Activated B cell treated with CpG ODN at 0.5 μM for 24 hours (primary cell): ENCODE results near the gene KMO. TPM values are rescaled to one million over a fixed set of nuclear protein-coding genes. Genes with fewer than 3 reads are reported as not detected.

ENCODE experiments used
- ATAC-seq: fragments of 200-7000 bp; cut with Tn5 transposase; one replicate; pipeline ENCODE4 v1.10.0; 2021; ENCODE audit warnings: low read depth, mild to moderate bottlenecking, moderate library complexity
- CTCF ChIA-PET: fragments of 350-600 bp; sonication (Branson Sonifier 250); formaldehyde crosslinking; loops from one replicate; lab custom pipeline; 2021; ENCODE audit warnings: antibody characterized with exemption; lab: Charles Lee
- POLR2A ChIA-PET: fragments of 350-600 bp; sonication (Branson Sonifier 250); formaldehyde crosslinking; loops from one replicate; lab custom pipeline; 2021; ENCODE audit warnings: antibody characterized with exemption; lab: Charles Lee
- DNase-seq: peaks from one replicate; pipeline ENCODE4 v3.0.0; 2022
- H3K27ac Mint-ChIP-seq: one replicate; pipeline ENCODE4 v1.8.0; 2020; ENCODE audit warnings: mixed read lengths
- H3K27me3 Mint-ChIP-seq: one replicate; pipeline ENCODE4 v1.8.0; 2021; ENCODE audit warnings: mixed read lengths
- H3K36me3 Mint-ChIP-seq: one replicate; pipeline ENCODE4 v1.8.0; 2021; ENCODE audit warnings: low read depth, mixed read lengths
- H3K4me1 Mint-ChIP-seq: one replicate; pipeline ENCODE4 v1.8.0; 2021; ENCODE audit warnings: mixed read lengths
- H3K4me3 Mint-ChIP-seq: one replicate; pipeline ENCODE4 v1.8.0; 2020; ENCODE audit warnings: mild to moderate bottlenecking, mixed read lengths
- H3K9me3 Mint-ChIP-seq: one replicate; pipeline ENCODE4 v1.8.0; 2020; ENCODE audit warnings: mixed read lengths
- intact Hi-C: fragments of 100-400 bp; cut with micrococcal nuclease; formaldehyde crosslinking; loops from one replicate; pipeline ENCODE4 v1.15.1; 2024
- total RNA-seq: library from RNA; stranded (reverse); gene quantifications from 2 replicates; pipeline ENCODE4 v1.2.3, GENCODE V29; 2022
- TF ChIP-seq, protein P1 (sequence below): fragments of 200-600 bp; IDR thresholded peaks from one replicate; pipeline ENCODE4 v1.8.0; 2022; ENCODE audit warnings: antibody characterized with exemption, mild to moderate bottlenecking

Gene KMO
- total RNA-seq, 1 donor from 2014 or later = 53.6 TPM

DNA sequence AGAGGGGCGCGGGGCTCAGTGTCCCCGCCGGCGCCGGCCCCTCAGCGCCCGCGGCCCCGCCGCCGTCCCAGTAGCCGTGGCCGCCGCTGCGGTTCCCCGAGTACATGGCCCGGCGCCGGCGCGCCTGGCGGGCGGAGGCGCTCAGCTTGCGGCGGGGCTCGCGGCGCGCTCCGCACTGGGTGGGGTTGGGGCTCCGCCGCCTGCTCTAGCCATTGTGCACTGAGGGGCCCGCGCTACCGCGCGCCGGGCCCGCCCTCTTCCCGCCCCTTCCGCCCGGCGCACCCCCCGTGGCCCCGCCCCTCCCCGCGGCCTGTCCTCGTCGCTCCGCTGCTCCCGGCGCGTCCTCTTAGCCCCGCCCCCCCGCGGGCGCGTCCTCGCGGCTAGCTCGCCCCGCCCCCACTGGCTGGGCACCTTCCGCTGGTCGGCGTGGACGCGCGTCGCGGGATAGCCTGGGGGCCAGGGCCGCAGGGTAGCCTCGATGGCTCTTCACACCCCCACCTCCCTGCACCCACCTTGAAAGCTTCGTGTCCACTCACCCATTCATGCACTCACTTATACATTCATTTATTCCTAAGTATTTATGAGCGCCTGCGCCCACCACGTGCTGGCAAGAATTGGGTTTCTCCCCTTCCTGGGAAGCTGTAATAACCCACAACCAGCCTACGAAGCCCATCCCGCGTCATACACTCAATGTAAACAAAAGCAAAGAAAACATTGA lies 108.1 kb downstream of the KMO start, which contains the start of the genes CHML and OPN3:
CHML (minus strand) TSS at position 221 of the 718 bp plus-strand sequence. CDS start 4,603 bp downstream, outside the sequence.
OPN3 (minus strand) TSS at position 221 of the 718 bp plus-strand sequence; CDS start at position 106, 115 bp downstream.
- DNase-seq (peak; percentile 96), ATAC-seq (peak; percentile 95)
- ChIA-PET CTCF (interaction anchor here (1.0 to 1.6 kb wide), 2 partner anchors 13 to 49 kb away, joined by 3 to 6 read pairs; no protein-coding TSS in a partner anchor), POLR2A (interaction anchor here (0.5 to 2.5 kb wide), 12 partner anchors 13 to 207 kb away, joined by 3 to 20 read pairs (median 6); partner anchors contain the start of genes EXO1, FH and KMO)
- peaks cover 3% of the 10 kb centered on the region for H3K9me3 Mint-ChIP-seq
- H3K4me3 Mint-ChIP-seq = peak within 1 kb of the TSS; percentile 93
- peak within 1 kb of the TSS; percentile 91 for H3K27ac Mint-ChIP-seq
- peaks cover 54% of the 10 kb centered on the region for H3K4me1 Mint-ChIP-seq
- peaks cover 17% of the 10 kb centered on the region for H3K36me3 Mint-ChIP-seq
- TF ChIP-seq, protein P1, sequence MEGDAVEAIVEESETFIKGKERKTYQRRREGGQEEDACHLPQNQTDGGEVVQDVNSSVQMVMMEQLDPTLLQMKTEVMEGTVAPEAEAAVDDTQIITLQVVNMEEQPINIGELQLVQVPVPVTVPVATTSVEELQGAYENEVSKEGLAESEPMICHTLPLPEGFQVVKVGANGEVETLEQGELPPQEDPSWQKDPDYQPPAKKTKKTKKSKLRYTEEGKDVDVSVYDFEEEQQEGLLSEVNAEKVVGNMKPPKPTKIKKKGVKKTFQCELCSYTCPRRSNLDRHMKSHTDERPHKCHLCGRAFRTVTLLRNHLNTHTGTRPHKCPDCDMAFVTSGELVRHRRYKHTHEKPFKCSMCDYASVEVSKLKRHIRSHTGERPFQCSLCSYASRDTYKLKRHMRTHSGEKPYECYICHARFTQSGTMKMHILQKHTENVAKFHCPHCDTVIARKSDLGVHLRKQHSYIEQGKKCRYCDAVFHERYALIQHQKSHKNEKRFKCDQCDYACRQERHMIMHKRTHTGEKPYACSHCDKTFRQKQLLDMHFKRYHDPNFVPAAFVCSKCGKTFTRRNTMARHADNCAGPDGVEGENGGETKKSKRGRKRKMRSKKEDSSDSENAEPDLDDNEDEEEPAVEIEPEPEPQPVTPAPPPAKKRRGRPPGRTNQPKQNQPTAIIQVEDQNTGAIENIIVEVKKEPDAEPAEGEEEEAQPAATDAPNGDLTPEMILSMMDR = no peak
- intact Hi-C loops = loop anchor here (1.0 to 2.0 kb wide), 6 partner anchors 13 to 310 kb away; partner anchors contain the start of gene FH
- no peaks in the 10 kb centered on the region for H3K27me3 Mint-ChIP-seq

DNA sequence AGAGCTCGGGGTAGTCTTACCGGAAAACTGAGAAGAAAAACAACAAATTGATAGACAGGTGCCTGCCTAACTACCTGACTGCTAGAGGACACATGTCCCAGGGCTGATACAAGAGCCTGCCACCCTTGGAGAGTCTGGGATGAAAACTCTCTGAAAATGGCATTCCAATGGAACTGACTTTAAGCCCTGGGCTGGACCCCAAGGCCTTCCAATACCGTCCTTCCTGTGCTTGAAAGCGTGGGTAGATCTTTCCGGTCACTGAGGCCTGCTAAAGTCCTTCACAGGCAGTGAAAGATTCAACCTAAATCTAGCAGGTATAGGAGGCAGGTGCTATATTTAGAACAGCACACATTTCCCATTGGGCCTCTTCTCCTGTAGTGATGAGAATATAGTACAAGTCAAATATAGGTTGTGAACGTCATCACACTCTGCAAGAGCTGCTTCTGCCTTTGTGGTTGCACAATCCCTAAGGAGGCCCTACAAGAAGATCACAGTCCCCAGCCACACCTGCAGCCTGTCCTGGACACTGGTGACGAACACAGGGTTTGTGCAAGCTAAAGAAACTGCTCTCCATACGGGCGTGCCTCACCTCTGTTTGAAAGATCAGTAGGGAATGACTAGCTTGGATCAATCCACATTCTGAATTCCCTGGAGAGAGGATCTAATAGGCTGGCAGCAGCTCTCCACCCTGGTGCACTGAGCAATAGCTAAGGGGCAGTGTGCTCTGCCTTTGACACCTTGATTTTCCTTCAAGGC lies 108.9 kb downstream of the KMO start:
- peaks cover 47% of the 10 kb centered on the region for H3K4me1 Mint-ChIP-seq
- H3K9me3 Mint-ChIP-seq = peaks cover 3% of the 10 kb centered on the region
- H3K27ac Mint-ChIP-seq = peak overlapping the region; percentile 76
- TF ChIP-seq, protein P1 = no peak
- no peak for ATAC-seq
- H3K27me3 Mint-ChIP-seq = no peaks in the 10 kb centered on the region
- POLR2A ChIA-PET = interaction anchor here (0.5 to 2.5 kb wide), 10 partner anchors 15 to 207 kb away, joined by 3 to 20 read pairs (median 5); partner anchors contain the start of genes EXO1, FH and KMO
- H3K36me3 Mint-ChIP-seq = peaks cover 13% of the 10 kb centered on the region
- peak; percentile 17 for DNase-seq
- peak overlapping the region; percentile 80 for H3K4me3 Mint-ChIP-seq
- intact Hi-C loops = loop anchor here (1.0 to 2.0 kb wide), 6 partner anchors 14 to 310 kb away; partner anchors contain the start of gene FH
- CTCF ChIA-PET = interaction anchor here (1.4 to 1.6 kb wide), 2 partner anchors 14 to 30 kb away, joined by 5 to 6 read pairs; no protein-coding TSS in a partner anchor

DNA sequence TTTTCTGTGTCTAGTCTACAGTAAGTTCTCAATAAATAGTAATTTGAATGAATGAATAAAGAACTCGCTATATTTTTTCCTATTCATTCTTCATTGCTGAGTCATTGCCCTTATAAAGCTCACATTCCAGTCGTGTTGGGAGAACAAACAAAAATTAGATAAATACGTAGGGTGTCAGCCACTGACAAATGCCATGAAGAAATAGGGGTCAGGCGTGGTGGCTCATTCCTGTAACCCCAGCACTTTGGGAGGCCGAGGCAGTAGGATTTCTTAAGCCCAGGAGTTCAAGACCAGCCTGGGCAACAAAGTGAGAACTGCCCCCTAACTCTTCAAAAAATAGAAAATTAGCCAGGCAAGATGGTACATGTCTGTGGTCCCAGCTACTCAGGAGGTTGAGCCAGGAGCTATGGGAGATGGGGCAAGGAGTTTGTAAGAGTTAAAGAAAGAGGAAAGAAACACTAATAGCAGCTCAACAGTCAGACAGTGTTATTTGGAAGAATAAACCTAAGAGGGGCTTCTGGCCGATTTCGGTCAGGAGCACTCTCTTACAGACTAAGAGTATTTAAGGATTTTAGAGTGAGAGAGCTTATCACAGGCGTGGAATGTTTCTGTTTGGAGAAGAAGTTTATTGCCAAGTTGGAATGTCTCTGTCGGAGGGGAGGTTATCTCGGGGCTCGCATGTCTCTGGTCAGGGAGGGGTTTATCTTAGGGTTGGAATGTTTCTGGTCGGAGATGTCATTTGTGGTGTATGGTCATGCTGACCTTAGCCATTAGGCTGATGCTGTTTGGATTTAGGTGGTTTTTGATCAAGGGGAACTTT lies 109.8 kb downstream of the KMO start:
- TF ChIP-seq, protein P1 = no peak
- H3K27ac Mint-ChIP-seq = peak overlapping the region; percentile 33
- H3K9me3 Mint-ChIP-seq = peaks cover 3% of the 10 kb centered on the region
- ChIA-PET POLR2A (interaction anchor here (0.5 to 2.5 kb wide), 3 partner anchors 45 to 123 kb away, joined by 3 to 14 read pairs (median 3); partner anchors contain the start of gene FH), CTCF (interaction anchor here (1.4 kb wide), 1 partner anchor 31 kb away, joined by 5 read pairs; no protein-coding TSS in a partner anchor)
- peaks cover 10% of the 10 kb centered on the region for H3K36me3 Mint-ChIP-seq
- ATAC-seq = no peak
- no peak overlapping the region for H3K4me3 Mint-ChIP-seq
- DNase-seq = no peak
- no peaks in the 10 kb centered on the region for H3K27me3 Mint-ChIP-seq
- intact Hi-C loops = loop anchor here (2.0 kb wide), 1 partner anchor 311 kb away; no protein-coding TSS in a partner anchor
- H3K4me1 Mint-ChIP-seq = peaks cover 37% of the 10 kb centered on the region

DNA sequence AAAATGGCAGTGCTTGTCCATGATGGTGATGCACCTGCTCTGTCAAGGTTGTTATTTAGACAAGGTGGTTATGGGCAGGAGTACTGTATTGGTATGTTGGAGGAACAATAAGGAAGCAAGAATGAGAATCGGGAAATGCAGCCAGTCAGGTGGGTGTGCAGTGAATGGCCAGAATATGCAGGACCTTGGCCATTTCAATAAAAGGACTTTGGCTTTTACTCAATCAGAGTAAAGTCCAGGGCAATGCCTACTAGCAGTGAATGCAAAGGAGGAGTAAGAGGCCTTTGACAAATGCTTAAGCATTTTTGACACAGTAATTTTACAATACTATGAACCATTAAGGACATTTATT lies 110.4 kb downstream of the KMO start:
- H3K4me3 Mint-ChIP-seq = no peak overlapping the region
- H3K4me1 Mint-ChIP-seq = peaks cover 31% of the 10 kb centered on the region
- peaks cover 3% of the 10 kb centered on the region for H3K9me3 Mint-ChIP-seq
- H3K27ac Mint-ChIP-seq = no peak overlapping the region
- POLR2A ChIA-PET = interaction anchor here (0.5 kb wide), 1 partner anchor 88 kb away, joined by 3 read pairs; no protein-coding TSS in a partner anchor
- no peak for ATAC-seq
- intact Hi-C loops = no loop called here
- CTCF ChIA-PET = no interaction called here
- no peak for DNase-seq
- TF ChIP-seq, protein P1 = no peak
- peaks cover 10% of the 10 kb centered on the region for H3K36me3 Mint-ChIP-seq
- H3K27me3 Mint-ChIP-seq = no peaks in the 10 kb centered on the region
